ENCODE data around the gene OTUD7B.
"Not testable (repeated sequence)": the region's sequence is repeated elsewhere in the genome, so short reads cannot be mapped to it uniquely, and the experiment has no call there.

Gene OTUD7B

DNA sequence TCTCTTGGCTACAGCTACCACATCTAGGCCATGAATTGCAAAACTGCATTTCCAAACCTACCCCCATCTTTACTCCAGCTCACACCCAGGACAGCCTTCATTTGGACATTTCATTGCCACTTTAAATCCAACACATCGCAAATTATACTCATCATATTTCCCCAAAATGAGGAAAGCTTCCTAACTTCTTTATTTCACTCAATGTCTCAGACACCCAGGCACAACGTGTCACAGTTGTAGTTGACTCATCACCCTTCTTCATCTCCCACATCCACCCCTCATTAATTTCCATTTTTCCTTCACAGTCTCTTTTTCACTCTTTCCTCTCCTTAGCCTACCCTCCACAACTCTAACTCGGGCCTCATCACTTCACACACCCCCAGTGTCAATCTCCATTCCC is 6.7 kb downstream of the OTUD7B start:
- DNase-seq (ENCODE audit: low read depth in 2 of 2): no peak

DNA sequence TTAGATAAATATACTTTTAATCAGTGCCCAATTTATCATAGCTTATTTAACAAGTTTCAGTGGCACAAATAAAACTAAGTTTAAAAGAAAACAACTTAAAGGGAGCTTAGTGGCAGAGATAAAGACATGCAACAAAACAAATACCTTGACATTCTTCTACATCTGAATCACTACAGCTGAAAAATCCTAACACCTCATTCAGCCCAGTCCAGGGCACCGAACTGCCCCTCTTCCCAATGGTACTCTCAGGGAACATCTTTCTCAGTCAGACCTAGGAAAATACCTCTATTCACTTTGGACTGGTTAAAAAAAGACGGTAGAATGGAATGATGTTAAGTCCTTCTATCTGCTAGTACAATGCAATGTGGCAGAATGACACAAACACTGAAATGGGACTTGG is 8.3 kb downstream of the OTUD7B start:
- no peak for DNase-seq (ENCODE audit: low read depth in 2 of 2)

- DNase-seq (ENCODE audit: low read depth in 2 of 2): no peak
Measured at GRCh38 chr1:150001415-150001814, 9.1 kb downstream of the OTUD7B start.

DNA sequence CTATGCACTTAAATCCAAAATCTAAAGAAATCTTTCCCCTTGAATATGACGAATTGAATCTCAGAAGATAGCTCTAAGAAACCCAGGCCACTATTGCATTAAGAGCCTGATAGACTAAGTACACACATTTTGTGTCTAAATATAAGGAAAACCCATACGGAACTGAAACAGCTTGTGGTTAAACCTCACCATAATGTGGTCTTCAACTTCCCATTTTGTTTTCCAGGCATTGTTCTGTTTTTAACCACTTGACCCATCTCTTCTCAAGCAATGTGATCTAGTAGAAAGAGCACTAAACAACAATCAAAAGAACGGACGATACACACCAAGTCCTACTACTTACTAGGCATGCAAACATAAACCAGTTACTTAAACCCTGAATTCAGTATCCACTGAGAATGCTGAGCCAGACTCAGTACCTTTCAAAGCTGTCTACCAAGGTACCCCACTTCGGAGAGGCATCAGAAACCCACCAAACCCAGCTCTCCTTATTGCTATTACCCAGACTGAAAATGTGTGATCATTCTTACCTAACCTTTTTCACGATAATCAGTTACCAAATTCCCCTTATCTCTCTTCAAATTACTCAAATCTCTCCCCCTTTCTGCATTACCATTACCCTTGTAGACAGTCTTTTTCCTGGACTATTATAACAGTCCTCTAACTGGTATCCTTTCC is 12.8 kb downstream of the OTUD7B start:
- no peak for DNase-seq (ENCODE audit: low read depth in 2 of 2)

DNA sequence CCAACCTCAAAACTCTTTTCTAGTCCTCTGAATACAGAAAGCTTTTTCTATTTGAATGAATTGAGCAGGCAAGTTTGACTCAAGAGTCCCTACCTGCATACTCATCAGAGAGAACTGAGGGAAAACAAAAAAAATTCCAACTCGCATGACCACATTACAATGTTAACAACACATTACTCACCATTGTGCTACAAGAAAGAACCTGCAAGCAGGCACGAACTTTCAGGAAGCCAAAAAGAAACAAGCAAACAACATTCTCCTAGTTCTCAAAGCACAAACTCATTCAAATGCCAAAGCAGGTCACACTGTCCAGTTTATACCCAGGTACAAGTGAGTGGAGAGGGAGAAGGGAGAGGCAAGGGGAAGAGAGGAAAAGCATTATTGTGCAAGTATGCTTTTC is 14.6 kb downstream of the OTUD7B start:
- DNase-seq (ENCODE audit: low read depth in 2 of 2): peak in 1 of 2 donors; percentile 4

GRCh38 chr1:149993764-149994163 is 16.8 kb downstream of the OTUD7B start:
- DNase-seq (ENCODE audit: low read depth in 2 of 2): no peak

DNA sequence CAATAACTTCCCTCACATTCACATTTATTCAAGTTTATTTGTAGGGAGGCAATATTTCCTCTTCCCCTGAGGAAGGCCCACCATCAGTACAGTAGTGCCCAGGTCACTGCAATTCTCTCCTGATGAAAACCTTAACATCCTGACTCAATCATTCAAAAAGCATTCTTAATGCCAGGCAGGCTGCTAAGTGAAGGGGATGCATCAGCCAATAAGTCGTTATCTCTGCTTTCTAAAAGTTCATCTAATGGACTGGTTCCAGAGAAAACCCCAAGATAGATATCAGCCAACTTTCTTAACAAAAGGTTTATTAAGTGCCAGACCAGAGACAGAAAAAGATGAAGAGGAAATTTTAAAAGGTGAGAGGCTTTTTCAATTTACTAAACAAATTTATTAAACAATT is 17.3 kb downstream of the OTUD7B start:
- no peak for DNase-seq (ENCODE audit: low read depth in 2 of 2)

- no peak for DNase-seq (ENCODE audit: low read depth in 2 of 2)
Measured at GRCh38 chr1:149987297-149987595, 23.3 kb downstream of the OTUD7B start.

- DNase-seq (ENCODE audit: low read depth in 2 of 2): no peak
Measured at GRCh38 chr1:149986486-149987296, 23.8 kb downstream of the OTUD7B start.

- DNase-seq (ENCODE audit: low read depth in 2 of 2): no peak
Measured at GRCh38 chr1:149979972-149980540, 30.5 kb downstream of the OTUD7B start.

GRCh38 chr1:149979245-149979971 is 31.1 kb downstream of the OTUD7B start:
- DNase-seq (ENCODE audit: low read depth in 2 of 2): no peak

GRCh38 chr1:149978547-149979023 is 31.9 kb downstream of the OTUD7B start:
- DNase-seq (ENCODE audit: low read depth in 2 of 2): no peak

DNA sequence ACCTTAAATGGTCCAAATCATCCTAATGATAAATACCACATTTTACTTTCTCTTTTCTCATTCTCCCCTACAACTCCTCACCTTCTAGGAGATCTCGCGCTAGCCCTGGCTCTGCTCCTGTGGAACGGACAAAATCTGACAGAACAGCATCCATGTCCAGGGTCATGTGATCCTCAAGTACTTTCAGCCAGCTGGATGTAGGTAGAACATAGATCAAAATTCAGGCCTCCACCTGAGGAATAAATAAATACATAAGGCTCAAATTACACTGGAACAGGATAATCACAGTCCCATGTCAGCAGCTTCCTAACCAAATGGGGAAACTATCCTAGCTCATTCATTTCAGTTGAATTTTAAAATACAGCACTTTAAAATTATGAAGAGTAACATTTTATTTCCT is 33.2 kb downstream of the OTUD7B start:
- DNase-seq (ENCODE audit: low read depth in 2 of 2): no peak

DNA sequence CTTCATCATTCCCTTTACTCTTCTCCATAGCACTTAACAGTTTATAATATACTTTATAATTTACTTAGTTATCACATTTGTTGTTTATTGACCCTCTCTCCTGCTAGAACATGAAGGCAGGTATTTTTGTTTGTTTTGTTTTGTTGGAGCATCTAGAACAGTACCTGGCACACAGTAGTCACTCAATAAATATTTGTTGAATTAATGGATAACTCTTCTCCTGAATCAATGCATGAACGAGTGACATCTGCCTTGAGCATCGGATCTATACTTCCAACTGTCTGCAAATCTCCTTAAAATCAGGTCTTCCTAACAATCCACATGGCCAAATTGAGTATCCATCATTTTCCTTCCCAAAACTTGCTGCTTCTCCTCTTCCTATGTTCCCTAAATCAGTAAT is 38.0 kb downstream of the OTUD7B start:
- DNase-seq (ENCODE audit: low read depth in 2 of 2): no peak

GRCh38 chr1:149967646-149968045 is 42.9 kb downstream of the OTUD7B start:
- DNase-seq (ENCODE audit: low read depth in 2 of 2): no peak

- no peak for DNase-seq (ENCODE audit: low read depth in 2 of 2)
Measured at GRCh38 chr1:149967041-149967440, 43.5 kb downstream of the OTUD7B start.

GRCh38 chr1:149966405-149966804 is 44.1 kb downstream of the OTUD7B start:
- DNase-seq (ENCODE audit: low read depth in 2 of 2): no peak

DNA sequence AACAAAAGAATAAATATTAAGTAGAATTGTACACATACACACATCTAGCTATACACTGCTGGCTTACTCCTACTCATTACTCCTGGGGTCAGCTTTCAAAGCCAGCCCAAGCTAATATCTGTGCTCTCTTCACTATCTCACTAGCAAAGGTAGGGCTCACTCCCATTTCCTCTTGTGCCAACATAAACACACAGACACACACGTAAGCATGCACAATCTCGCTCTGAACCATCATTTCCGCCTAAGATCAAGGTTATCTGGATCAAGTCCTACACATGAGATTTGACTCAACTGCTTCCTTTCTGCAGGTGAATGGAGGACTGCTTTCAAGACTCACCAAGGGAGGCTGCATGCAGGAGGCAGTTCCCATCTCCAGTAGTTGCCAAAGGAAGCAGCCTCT is 45.1 kb downstream of the OTUD7B start:
- no peak for DNase-seq (ENCODE audit: low read depth in 2 of 2)

DNA sequence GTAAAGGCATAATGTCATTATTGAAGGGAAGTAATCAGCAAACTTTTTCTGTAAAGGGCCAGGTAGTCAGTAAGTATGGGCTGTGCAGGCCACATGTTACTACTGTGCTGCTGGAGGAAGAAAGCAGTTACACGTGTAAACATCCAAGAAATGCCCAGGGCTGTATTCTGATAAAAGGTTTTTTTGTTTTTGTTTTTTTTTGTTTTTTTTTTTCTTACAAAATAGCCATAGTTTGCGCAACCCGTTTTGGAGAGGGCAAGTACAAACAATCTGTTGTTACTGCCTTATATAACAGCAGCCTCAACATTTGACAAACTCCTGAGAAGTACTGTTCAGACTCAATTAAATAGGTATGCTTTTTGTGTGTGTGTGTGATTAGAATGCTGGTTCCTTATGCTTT is 47.2 kb downstream of the OTUD7B start:
- DNase-seq (ENCODE audit: low read depth in 2 of 2): no peak

- DNase-seq (ENCODE audit: low read depth in 2 of 2): no peak
Measured at GRCh38 chr1:149962736-149963135, 47.8 kb downstream of the OTUD7B start.

GRCh38 chr1:149962039-149962647 is 48.4 kb downstream of the OTUD7B start:
- peak in 1 of 2 donors; percentile 30 for DNase-seq (ENCODE audit: low read depth in 2 of 2)

DNA sequence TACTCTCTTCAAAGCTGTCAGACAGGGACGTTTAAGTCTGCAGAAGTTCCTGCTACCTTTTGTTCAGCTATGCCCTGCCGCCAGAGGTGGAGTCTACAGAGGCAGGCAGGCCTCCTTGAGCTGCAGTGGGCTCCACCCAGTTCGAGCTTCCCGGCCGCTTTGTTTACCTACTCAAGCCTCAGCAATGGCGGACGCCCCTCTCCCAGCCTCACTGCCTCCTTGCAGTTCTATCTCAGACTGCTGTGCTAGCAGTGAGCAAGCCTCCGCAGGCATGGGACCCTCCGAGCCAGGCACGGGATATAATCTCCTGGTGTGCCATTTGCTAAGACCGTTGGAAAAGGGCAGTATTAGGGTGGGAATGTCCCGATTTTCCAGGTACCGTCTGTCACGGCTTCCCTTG is 53.0 kb downstream of the OTUD7B start:
- DNase-seq (ENCODE audit: low read depth in 2 of 2): not testable (repeated sequence)

Measured in stimulated activated CD4-positive, alpha-beta T cell treated with anti-CD3 and anti-CD28 coated beads, Interleukin-15, amount 100 ng/mL, for 48 hours (primary cell).